ENCODE results near the gene CDK5RAP2.

DNA sequence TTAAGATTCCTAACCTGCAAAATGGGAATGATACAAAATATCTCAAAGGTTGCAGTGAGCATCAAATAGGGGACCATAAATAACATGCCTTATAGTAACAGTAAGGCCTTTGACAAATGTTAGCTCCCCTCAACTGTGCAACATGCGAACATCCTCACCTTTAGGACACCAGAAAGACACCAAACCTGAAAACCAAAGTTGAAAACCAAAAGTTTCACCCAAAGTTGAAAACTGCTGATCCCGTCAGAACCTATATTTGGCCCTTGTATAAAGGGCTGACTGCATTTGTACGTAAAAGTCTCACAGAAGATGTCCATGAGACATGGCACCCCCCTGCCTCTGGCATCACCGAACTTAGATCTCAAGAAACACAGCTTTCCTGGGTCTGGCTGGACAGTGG lies 12.1 kb downstream of the CDK5RAP2 start:
- TF ChIP-seq CTCF (IDR thresholded peaks at IDR 0.05) (no peak), POLR2A (IDR thresholded peaks at IDR 0.05) (no peak)
